ENCODE data around the gene DNAJB5. TPM values are rescaled to one million over a fixed set of nuclear protein-coding genes. Genes with fewer than 3 reads are reported as not detected.
A peak's percentile ranks its signal among the peaks of the same experiment; 100 is the strongest.

The DNAJB5 gene
- polyA plus RNA-seq, 4 donors, result 10.0 to 14.3 (median 11.1) TPM

GRCh38 chr9:34983209-34983608 lies 6.3 kb upstream of the DNAJB5 start:
- DNase-seq (ENCODE audit: low read depth in 4 of 4, low spot score in 3 of 4), result no peak

GRCh38 chr9:34984049-34984448 lies 5.5 kb upstream of the DNAJB5 start:
- peak in 1 of 4 donors; percentile 58 for DNase-seq (ENCODE audit: low read depth in 4 of 4, low spot score in 3 of 4)

GRCh38 chr9:34985311-34985899 lies 4.1 kb upstream of the DNAJB5 start:
- DNase-seq (ENCODE audit: low read depth in 4 of 4, low spot score in 3 of 4), result no peak

GRCh38 chr9:34986540-34987047 lies 3.0 kb upstream of the DNAJB5 start:
- DNase-seq (ENCODE audit: low read depth in 4 of 4, low spot score in 3 of 4), result no peak

- DNase-seq (ENCODE audit: low read depth in 4 of 4, low spot score in 3 of 4), result no peak
These were observed 2.2 kb upstream of the DNAJB5 start for GRCh38 chr9:34987160-34987901.

GRCh38 chr9:34988218-34989002 lies 1.1 kb upstream of the DNAJB5 start:
- no peak for DNase-seq (ENCODE audit: low read depth in 4 of 4, low spot score in 3 of 4)

- peak in 1 of 4 donors; percentile 64 for DNase-seq (ENCODE audit: low read depth in 4 of 4, low spot score in 3 of 4)
These were observed 546 bp downstream of the DNAJB5 start for GRCh38 chr9:34989946-34990635.

- no peak for DNase-seq (ENCODE audit: low read depth in 4 of 4, low spot score in 3 of 4)
These were observed 1.5 kb downstream of the DNAJB5 start for GRCh38 chr9:34990908-34991606.

GRCh38 chr9:34991607-34992375 lies 2.2 kb downstream of the DNAJB5 start:
- no peak for DNase-seq (ENCODE audit: low read depth in 4 of 4, low spot score in 3 of 4)

GRCh38 chr9:34992376-34992951 lies 2.9 kb downstream of the DNAJB5 start:
- no peak for DNase-seq (ENCODE audit: low read depth in 4 of 4, low spot score in 3 of 4)

- no peak for DNase-seq (ENCODE audit: low read depth in 4 of 4, low spot score in 3 of 4)
These were observed 4.1 kb downstream of the DNAJB5 start for GRCh38 chr9:34993502-34994259.

GRCh38 chr9:34994260-34994899 lies 4.8 kb downstream of the DNAJB5 start:
- no peak for DNase-seq (ENCODE audit: low read depth in 4 of 4, low spot score in 3 of 4)

- DNase-seq (ENCODE audit: low read depth in 4 of 4, low spot score in 3 of 4), result no peak
These were observed 5.5 kb downstream of the DNAJB5 start for GRCh38 chr9:34994900-34995669.

- DNase-seq (ENCODE audit: low read depth in 4 of 4, low spot score in 3 of 4), result no peak
These were observed 6.1 kb downstream of the DNAJB5 start for GRCh38 chr9:34995670-34996060.

- no peak for DNase-seq (ENCODE audit: low read depth in 4 of 4, low spot score in 3 of 4)
These were observed 6.8 kb downstream of the DNAJB5 start for GRCh38 chr9:34996181-34996904.

GRCh38 chr9:34996905-34997279 lies 7.3 kb downstream of the DNAJB5 start:
- DNase-seq (ENCODE audit: low read depth in 4 of 4, low spot score in 3 of 4), result no peak

- no peak for DNase-seq (ENCODE audit: low read depth in 4 of 4, low spot score in 3 of 4)
These were observed 7.8 kb downstream of the DNAJB5 start for GRCh38 chr9:34997379-34997781.

Measured in left renal pelvis (tissue), 4 donors.